C4-2B (cell line): ENCODE results near the gene FAM186B.

Experiments
- CTCF ChIP-seq: fragments of 450-650 bp; conservative IDR thresholded peaks from 2 replicates; pipeline ENCODE4 v1.5.1; 2017; ENCODE audit warnings: mild to moderate bottlenecking
- ZFX ChIP-seq: fragments of 450-650 bp; IDR thresholded peaks from 2 replicates; pipeline ENCODE4 v1.6.1; 2017

GRCh38 chr12:49642370-49642802, 36.9 kb upstream of the FAM186B start:
- TF ChIP-seq CTCF, result no peak
- no peak for TF ChIP-seq ZFX
